K562 (cell line): Measurements from ENCODE around the gene OXSR1. TPM values are rescaled to one million over a fixed set of nuclear protein-coding genes. Genes with fewer than 3 reads are reported as not detected.

Experiments used
- CBX3 ChIP-seq, 2 experiments: IDR thresholded peaks; 1 replicate in 1 of 2; 2 replicates in 1 of 2; pipeline ENCODE4 v1.6.1; 2012; ENCODE audit warnings: inconsistent platforms in 2 of 2, low read length in 2 of 2, borderline replicate concordance in 1 of 2, control low read depth in 1 of 2
- CREBBP ChIP-seq: IDR thresholded peaks from one replicate; pipeline ENCODE4 v1.6.1; 2012; ENCODE audit warnings: low read depth, mild to moderate bottlenecking, control low read depth, inconsistent platforms, low read length
- EP400 ChIP-seq: fragments of 450-650 bp; IDR thresholded peaks from 2 replicates; pipeline ENCODE4 v1.6.1; 2017; ENCODE audit warnings: antibody characterized with exemption, mild to moderate bottlenecking, moderate library complexity
- FOXM1 ChIP-seq, 2 experiments: fragments of 450-650 bp in 1 of 2; sonication (generic) in 1 of 2; formaldehyde crosslinking in 1 of 2; IDR thresholded peaks; 2 replicates each; pipeline versions ENCODE4 v1.6.1 to v1.9.0; 2017 to 2022; ENCODE audit warnings: low read depth in 2 of 2, mild to moderate bottlenecking in 2 of 2, missing genetic modification reagents in 1 of 2, moderate library complexity in 1 of 2
- FOXP1 ChIP-seq: sonication (generic); formaldehyde crosslinking; IDR thresholded peaks from 2 replicates; pipeline ENCODE4 v1.8.0; 2022; ENCODE audit warnings: mild to moderate bottlenecking, missing genetic modification reagents
- GABPB1 ChIP-seq: sonication (generic); formaldehyde crosslinking; IDR thresholded peaks from 2 replicates; pipeline ENCODE4 v1.8.0; 2022; ENCODE audit warnings: mild to moderate bottlenecking, missing genetic modification reagents
- HMGXB4 ChIP-seq: sonication (generic); formaldehyde crosslinking; IDR thresholded peaks from 2 replicates; pipeline ENCODE4 v1.8.1; 2023; ENCODE audit warnings: mild to moderate bottlenecking, missing genetic modification reagents
- KAT2B ChIP-seq: IDR thresholded peaks from one replicate; pipeline ENCODE4 v1.6.1; 2012; ENCODE audit warnings: low read depth, mild to moderate bottlenecking, control low read depth, inconsistent platforms, low read length, moderate library complexity
- KLF16 ChIP-seq: IDR thresholded peaks from 2 replicates; pipeline ENCODE4 v1.6.1; 2016; ENCODE audit warnings: antibody characterized with exemption
- MAX ChIP-seq: sonication (generic); formaldehyde crosslinking; IDR thresholded peaks from 2 replicates; pipeline ENCODE4 v1.9.0; 2022; ENCODE audit warnings: mild to moderate bottlenecking, missing genetic modification reagents
- MBD2 ChIP-seq: sonication (generic); IDR thresholded peaks from 2 replicates; pipeline ENCODE4 v1.6.1; 2016; ENCODE audit warnings: low read depth, borderline replicate concordance
- MEIS2 ChIP-seq: fragments of 450-650 bp; IDR thresholded peaks from 2 replicates; pipeline ENCODE4 v1.6.1; 2014; ENCODE audit warnings: mild to moderate bottlenecking; ENCODE audit not compliant: partially characterized antibody
- MNT ChIP-seq, 2 experiments: fragments of 450-650 bp; conservative IDR thresholded peaks; 2 replicates each; pipeline ENCODE4 v1.6.1; 2017; ENCODE audit warnings: mild to moderate bottlenecking in 2 of 2, moderate library complexity in 2 of 2
- POLR2B ChIP-seq: fragments of 450-650 bp; IDR thresholded peaks from 2 replicates; pipeline ENCODE4 v1.6.1; 2018; ENCODE audit warnings: low read depth; ENCODE audit not compliant: partially characterized antibody
- SRSF1 ChIP-seq: fragments of 200-400 bp; formaldehyde crosslinking; IDR thresholded peaks from 2 replicates; pipeline ENCODE4 v1.6.1; 2017; ENCODE audit warnings: mild to moderate bottlenecking, low read depth, low read length, moderate library complexity
- TBP ChIP-seq: optimal IDR thresholded peaks from 2 replicates; pipeline ENCODE3; 2011; ENCODE audit warnings: low read depth, low read length, improper control_type of control experiment
- TEAD2 ChIP-seq: fragments of 450-650 bp; IDR thresholded peaks from 2 replicates; pipeline ENCODE4 v1.6.1; 2016; ENCODE audit warnings: missing genetic modification characterization, control low read depth, missing compliant biosample characterization
- ZBTB2 ChIP-seq: fragments of 450-650 bp; IDR thresholded peaks from 2 replicates; pipeline ENCODE4 v1.6.1; 2016; ENCODE audit warnings: antibody characterized with exemption
- ZFP30 ChIP-seq: fragments of 250-450 bp; sonication (Bioruptor Pico); IDR thresholded peaks from 2 replicates; pipeline ENCODE4 v1.8.0; 2022; ENCODE audit warnings: moderate library complexity, mild to moderate bottlenecking, inconsistent platforms, borderline replicate concordance
- ZNF197 ChIP-seq: fragments of 200-800 bp; sonication (Bioruptor generic); IDR thresholded peaks from 2 replicates; pipeline ENCODE4 v1.6.1; 2016; ENCODE audit warnings: low read depth, missing genetic modification characterization, missing compliant biosample characterization
- ZNF282 ChIP-seq: sonication (generic); formaldehyde crosslinking; IDR thresholded peaks from 2 replicates; pipeline ENCODE4 v1.8.1; 2023; ENCODE audit warnings: missing genetic modification reagents
- ZNF445 ChIP-seq: fragments of 250-450 bp; sonication (Bioruptor Pico); IDR thresholded peaks from 2 replicates; pipeline ENCODE4 v1.4.0; 2020; ENCODE audit warnings: low read depth, mild to moderate bottlenecking, moderate library complexity
- ZNF695 ChIP-seq: fragments of 450-650 bp; formaldehyde crosslinking; IDR thresholded peaks from 2 replicates; pipeline ENCODE4 v1.4.0; 2020; ENCODE audit warnings: mild to moderate bottlenecking, moderate library complexity
- polyA plus RNA-seq, 8 experiments: library from polyadenylated mRNA; depleted of rRNA in 4 of 8; stranded (reverse) in 5 of 8; unstranded in 3 of 8; fragments of >200 nt; fragmentation: Nextera tagmentation in 2 of 8; fragmentation: Illumina TruSeq in 1 of 8; extraction: Ambion mirVana in 2 of 8; extraction: Trizol in 1 of 8; gene quantifications; 2 replicates each; pipeline versions ENCODE4 v1.2.1 to v1.2.3, GENCODE V29; 2011 to 2014; ENCODE audit warnings: inconsistent platforms in 1 of 8, missing spikeins in 1 of 8
- total RNA-seq, 7 experiments: library from RNA; depleted of rRNA in 6 of 7; stranded (reverse); fragments of >200 nt in 6 of 7; fragmentation: Illumina TruSeq in 2 of 7; extraction: Trizol in 2 of 7; gene quantifications; 2 replicates each; pipeline versions ENCODE4 v1.2.1 to v1.2.3, GENCODE V29; 2011 to 2021; ENCODE audit warnings: low replicate concordance in 1 of 7

Gene OXSR1
- total and polyA plus RNA-seq, 9 of the 15 experiments (the other 6 are each of a cell fraction or from before 2014, with no cell fraction given): 15.7 to 87.6 (median 48.7) TPM

- TF ChIP-seq CREBBP: no peak
- peak; percentile 71 for TF ChIP-seq GABPB1 (CRISPR knock-in tag)
- TF ChIP-seq FOXM1 (IDR thresholded peaks at IDR 0.05; ENCODE audit: low read depth): no peak
- peak; percentile 84; the same call in 1 of the 2 replicates for TF ChIP-seq FOXM1 (CRISPR knock-in tag; IDR thresholded peaks at IDR 0.05; ENCODE audit: low read depth)
- TF ChIP-seq ZNF197 (CRISPR knock-in tag): no peak
- no peak; a peak in 1 of 4 replicates for TF ChIP-seq MNT (conservative IDR thresholded peaks at IDR 0.05)
- TF ChIP-seq SRSF1: 0 out of 2 replicates have a peak, but pooled peaks have one; percentile 38
- TF ChIP-seq CBX3 (IDR thresholded peaks at IDR 0.05; ENCODE audit: borderline replicate concordance in 1 of 2, low read length in 2 of 2): no peak
- no peak for TF ChIP-seq ZNF695
- TF ChIP-seq TBP: peak; percentile 73
- no peak for TF ChIP-seq KLF16
- peak; percentile 48; the same call in 1 of the 2 replicates for TF ChIP-seq ZBTB2
- TF ChIP-seq MEIS2: no peak
- no peak for TF ChIP-seq KAT2B
- no peak for TF ChIP-seq ZNF282 (CRISPR knock-in tag)
- peak; percentile 10; the same call in 1 of the 2 replicates for TF ChIP-seq MBD2
- TF ChIP-seq POLR2B: peak; percentile 71
- TF ChIP-seq FOXP1 (CRISPR knock-in tag): peak; percentile 78; the same call in 1 of the 2 replicates
- TF ChIP-seq MAX (CRISPR knock-in tag): peak; percentile 79
- peak; percentile 81 for TF ChIP-seq EP400
- TF ChIP-seq ZNF445 (CRISPR knock-in tag): no peak
- no peak for TF ChIP-seq ZFP30 (CRISPR knock-in tag)
- TF ChIP-seq TEAD2 (tag): no peak
- TF ChIP-seq HMGXB4 (CRISPR knock-in tag): no peak
- TF ChIP-seq, all 486 proteins: peak for 111
These were observed 26.8 kb upstream of the OXSR1 start, which contains the start of gene MYD88 (continued) for GRCh38 chr3:38138349-38139190.
